Subcutaneous adipose tissue (tissue), 4 donors: ENCODE results near the gene XPNPEP3. TPM values are rescaled to one million over a fixed set of nuclear protein-coding genes. Genes with fewer than 3 reads are reported as not detected.

ENCODE experiments used
- total RNA-seq, 4 donors: library from RNA; depleted of rRNA; stranded (reverse); fragments of >200 nt; gene quantifications; one replicate each; pipeline ENCODE4 v1.1.0, GENCODE V29; 2016
- TF ChIP-seq, protein P1 (sequence below): fragments of 450-650 bp; IDR thresholded peaks from one replicate; pipeline ENCODE4 v1.5.1; 2016; ENCODE audit warnings: low read depth, mild to moderate bottlenecking, control low read depth, antibody characterized with exemption, moderate library complexity

XPNPEP3 gene
- total RNA-seq, 4 donors from 2014 or later, result 10.7 to 23.9 (median 13.0) TPM

DNA sequence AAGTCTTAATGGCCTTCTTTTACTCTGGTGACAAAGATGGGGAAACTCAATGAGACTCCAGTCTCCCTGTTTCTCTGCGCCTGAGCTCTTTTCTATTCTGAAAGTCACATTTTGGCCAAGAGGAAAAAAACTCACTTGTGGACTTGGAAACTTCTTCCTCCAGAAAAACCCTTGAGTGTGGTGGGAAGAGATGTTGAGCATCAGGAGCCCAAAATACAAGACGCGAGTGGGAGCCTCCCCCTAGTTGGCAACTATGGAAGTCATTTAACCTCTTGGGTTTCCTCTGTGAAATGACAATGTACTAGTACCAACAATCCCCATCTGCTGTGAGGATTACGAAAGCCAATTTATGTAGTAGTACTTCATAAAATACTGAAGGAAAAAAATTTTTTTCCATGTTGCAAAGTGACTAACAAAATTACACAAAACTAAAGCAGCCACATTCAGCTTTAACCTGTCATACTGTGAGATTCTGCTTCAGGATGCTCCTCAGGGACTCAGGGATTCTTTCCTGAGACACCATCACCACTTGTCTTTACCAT lies 37.3 kb upstream of the XPNPEP3 start:
- TF ChIP-seq, protein P1, sequence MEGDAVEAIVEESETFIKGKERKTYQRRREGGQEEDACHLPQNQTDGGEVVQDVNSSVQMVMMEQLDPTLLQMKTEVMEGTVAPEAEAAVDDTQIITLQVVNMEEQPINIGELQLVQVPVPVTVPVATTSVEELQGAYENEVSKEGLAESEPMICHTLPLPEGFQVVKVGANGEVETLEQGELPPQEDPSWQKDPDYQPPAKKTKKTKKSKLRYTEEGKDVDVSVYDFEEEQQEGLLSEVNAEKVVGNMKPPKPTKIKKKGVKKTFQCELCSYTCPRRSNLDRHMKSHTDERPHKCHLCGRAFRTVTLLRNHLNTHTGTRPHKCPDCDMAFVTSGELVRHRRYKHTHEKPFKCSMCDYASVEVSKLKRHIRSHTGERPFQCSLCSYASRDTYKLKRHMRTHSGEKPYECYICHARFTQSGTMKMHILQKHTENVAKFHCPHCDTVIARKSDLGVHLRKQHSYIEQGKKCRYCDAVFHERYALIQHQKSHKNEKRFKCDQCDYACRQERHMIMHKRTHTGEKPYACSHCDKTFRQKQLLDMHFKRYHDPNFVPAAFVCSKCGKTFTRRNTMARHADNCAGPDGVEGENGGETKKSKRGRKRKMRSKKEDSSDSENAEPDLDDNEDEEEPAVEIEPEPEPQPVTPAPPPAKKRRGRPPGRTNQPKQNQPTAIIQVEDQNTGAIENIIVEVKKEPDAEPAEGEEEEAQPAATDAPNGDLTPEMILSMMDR, result no peak

DNA sequence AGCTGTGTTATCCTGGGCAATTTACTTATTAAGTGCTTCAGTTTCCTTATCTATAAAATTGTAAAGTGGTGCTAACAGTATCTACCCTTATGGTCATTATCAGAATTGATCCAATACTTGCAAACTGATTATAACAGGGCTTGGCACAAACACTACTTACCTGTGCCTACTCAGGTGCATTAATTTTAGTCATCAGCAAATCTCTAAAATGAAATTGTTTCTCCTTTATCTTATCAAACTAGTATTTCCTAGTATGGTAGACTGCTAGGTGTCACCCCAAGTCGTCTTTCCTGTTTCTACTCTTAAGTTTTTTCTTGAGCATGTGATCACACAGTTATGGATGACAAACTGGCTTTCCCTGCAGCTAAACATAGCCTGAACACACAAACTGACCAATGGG lies 33.5 kb upstream of the XPNPEP3 start:
- TF ChIP-seq, protein P1, result no peak

DNA sequence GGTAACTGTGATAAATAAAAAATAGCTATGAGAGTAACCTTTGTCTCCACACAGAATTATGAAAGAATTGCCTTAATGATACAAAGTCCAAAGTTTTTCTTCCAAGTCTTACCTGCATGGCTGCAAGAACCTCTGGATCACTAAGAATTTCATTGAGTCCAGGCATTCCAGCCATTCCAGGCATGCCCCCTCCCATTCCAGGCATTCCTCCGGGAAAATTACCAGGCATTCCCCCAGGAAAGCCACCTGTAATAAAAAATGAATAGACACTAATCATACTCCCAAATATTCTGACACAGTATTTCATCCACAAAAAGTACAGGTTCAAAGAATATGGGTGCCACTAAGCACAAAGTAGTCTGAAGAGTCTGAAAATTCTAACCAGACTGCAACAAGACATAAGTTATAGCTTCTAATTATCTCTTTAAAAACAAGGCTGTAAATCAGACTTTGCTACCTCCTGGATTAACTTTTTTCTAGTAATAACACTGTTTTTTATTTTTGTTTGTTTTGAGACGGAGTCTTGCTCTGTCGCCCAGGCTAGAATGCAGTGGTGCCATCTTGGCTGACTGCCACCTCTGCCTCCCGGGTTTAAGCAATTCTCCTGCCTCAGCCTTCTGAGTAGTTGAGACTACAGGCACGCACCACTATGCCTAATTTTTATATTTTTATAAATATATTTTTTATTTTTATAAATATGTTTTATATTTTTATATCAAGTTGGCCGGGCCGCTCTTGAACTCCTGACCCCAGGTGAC lies 29.8 kb upstream of the XPNPEP3 start:
- TF ChIP-seq, protein P1, result no peak

DNA sequence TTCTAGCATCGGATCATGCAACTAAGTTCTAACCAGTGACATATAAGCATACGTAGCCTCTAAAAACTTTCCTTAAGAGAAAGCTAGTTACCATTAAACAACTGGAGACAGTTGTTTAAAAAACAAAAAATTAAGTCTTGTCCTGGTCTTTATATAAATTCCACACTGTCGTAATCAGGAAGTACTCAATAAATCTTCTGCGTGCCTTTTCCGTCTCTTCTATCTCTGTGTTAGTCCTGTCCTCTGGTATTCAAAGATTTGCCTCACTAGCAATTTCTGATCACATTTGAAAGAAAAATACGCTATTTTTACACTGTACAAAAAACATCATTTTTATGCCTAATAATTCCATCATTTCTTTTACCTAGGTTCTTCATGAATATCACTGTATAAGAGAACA lies 27.8 kb upstream of the XPNPEP3 start:
- TF ChIP-seq, protein P1, result no peak

DNA sequence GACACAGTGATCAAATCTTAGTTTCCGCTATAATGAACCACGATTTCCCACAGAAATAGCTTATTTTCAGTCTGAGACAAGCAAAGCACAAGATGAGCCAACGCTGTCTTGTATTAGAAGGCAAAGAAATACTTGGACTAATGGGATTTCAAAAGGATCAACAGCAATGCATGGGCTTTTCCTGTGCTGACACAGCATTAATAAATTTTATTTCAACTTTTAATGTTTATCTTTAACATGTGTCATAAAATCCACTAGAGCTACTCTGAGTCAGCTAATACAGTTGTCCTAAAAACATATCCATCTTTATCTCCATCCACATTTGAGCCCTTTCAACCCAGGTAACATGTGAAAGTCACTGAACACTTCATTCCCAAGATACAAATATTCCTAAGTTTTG lies 22.3 kb upstream of the XPNPEP3 start:
- TF ChIP-seq, protein P1, result no peak

DNA sequence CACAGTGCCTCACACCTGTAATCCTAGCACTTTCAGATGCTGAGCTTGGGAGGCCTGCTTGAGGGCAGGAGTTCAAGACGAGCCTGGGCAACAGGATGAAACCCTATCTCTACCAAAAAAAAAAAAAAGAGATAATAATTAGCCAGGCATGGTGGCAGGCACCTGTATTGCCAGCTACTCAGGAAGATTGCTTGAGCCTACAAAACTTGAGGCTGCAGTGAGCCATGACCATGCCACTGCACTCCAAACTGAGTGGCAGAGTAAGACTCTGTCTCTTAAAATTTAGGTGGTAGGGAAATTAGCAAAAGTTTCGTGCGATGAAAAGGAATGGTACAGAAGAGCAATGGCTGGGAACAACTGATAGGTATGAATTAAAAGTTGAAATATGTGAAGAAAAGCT lies 18.5 kb upstream of the XPNPEP3 start:
- TF ChIP-seq, protein P1, result no peak

DNA sequence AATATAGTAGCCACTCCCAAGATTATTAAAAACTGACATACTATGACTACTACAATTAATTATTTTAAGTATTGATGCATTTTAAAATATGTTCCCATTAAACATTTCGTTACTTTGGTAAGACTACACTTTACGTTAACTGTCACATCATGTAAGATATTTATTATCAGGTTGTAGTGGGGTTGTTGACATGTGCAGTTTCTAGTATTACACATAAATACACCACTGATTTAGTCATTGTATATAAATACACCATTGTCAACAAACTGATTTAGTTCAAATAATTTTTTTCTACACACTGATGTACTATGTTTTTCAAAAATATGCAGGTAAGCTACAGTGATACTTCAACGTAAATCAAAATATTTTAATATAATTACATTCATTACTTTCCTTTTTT lies 12.0 kb upstream of the XPNPEP3 start:
- TF ChIP-seq, protein P1, result no peak
